Mesenchymal stem cell (in vitro differentiated cells and primary cell): ENCODE results near the gene PAX3.

Experiments used
- DNase-seq: peaks from one replicate; pipeline ENCODE4 v3.0.0-alpha.2; 2013
- H2AFZ ChIP-seq: one replicate; pipeline ENCODE4 v1.6.1; 2013; ENCODE audit warnings: low read depth, mild to moderate bottlenecking, control low read depth, inconsistent platforms, low read length, moderate library complexity
- H2AK5ac ChIP-seq: 2 replicates; pipeline ENCODE4 v1.6.1; 2013; ENCODE audit warnings: low read length, moderate library complexity, mild to moderate bottlenecking, inconsistent platforms; ENCODE audit not compliant: severe bottlenecking
- H2BK120ac ChIP-seq: one replicate; pipeline ENCODE4 v1.6.1; 2013; ENCODE audit warnings: low read depth, mild to moderate bottlenecking, inconsistent platforms, low read length, moderate library complexity
- H2BK12ac ChIP-seq, 2 experiments: one replicate each; pipeline ENCODE4 v1.6.1; 2013; ENCODE audit warnings: inconsistent platforms in 2 of 2, low read length in 2 of 2, mild to moderate bottlenecking in 2 of 2, moderate library complexity in 2 of 2, control low read depth in 1 of 2
- H2BK15ac ChIP-seq: one replicate; pipeline ENCODE4 v1.6.1; 2013; ENCODE audit warnings: mild to moderate bottlenecking, low read depth, inconsistent platforms; ENCODE audit not compliant: poor library complexity, severe bottlenecking
- H2BK5ac ChIP-seq: 2 replicates; pipeline ENCODE4 v1.6.1; 2013; ENCODE audit warnings: low read depth, mild to moderate bottlenecking, low read length, control low read depth, inconsistent platforms; ENCODE audit not compliant: poor library complexity, severe bottlenecking
- H3K14ac ChIP-seq, 2 experiments: one replicate each; pipeline ENCODE4 v1.6.1; 2013; ENCODE audit warnings: inconsistent platforms in 2 of 2, low read length in 2 of 2, control low read depth in 1 of 2, mild to moderate bottlenecking in 1 of 2, moderate library complexity in 1 of 2
- H3K18ac ChIP-seq, 2 experiments: one replicate each; pipeline ENCODE4 v1.6.1; 2013; ENCODE audit warnings: inconsistent platforms in 2 of 2, low read length in 2 of 2, control low read depth in 1 of 2, low read depth in 1 of 2, mild to moderate bottlenecking in 1 of 2
- H3K23ac ChIP-seq, 2 experiments: one replicate each; pipeline ENCODE4 v1.6.1; 2013; ENCODE audit warnings: inconsistent platforms in 2 of 2, low read length in 2 of 2, mild to moderate bottlenecking in 2 of 2, moderate library complexity in 2 of 2, control low read depth in 1 of 2
- H3K27ac ChIP-seq: 2 replicates; pipeline ENCODE4 v1.5.1; 2013; ENCODE audit warnings: mild to moderate bottlenecking, moderate library complexity, low read length, control low read depth, inconsistent platforms; ENCODE audit not compliant: poor library complexity, severe bottlenecking
- H3K27me3 ChIP-seq, 2 experiments: 2 replicates each; pipeline versions ENCODE4 v1.6.1 to v1.7.0; 2013; ENCODE audit warnings: low read length in 2 of 2, mild to moderate bottlenecking in 2 of 2, moderate library complexity in 2 of 2, control low read depth in 1 of 2, inconsistent platforms in 1 of 2; ENCODE audit not compliant: control insufficient read depth in 1 of 2, insufficient read depth in 1 of 2
- H3K36me3 ChIP-seq, 2 experiments: 2 replicates each; pipeline versions ENCODE4 v1.6.1 to v1.7.0; 2013; ENCODE audit warnings: low read length in 2 of 2, control low read depth in 1 of 2, inconsistent platforms in 1 of 2, low read depth in 1 of 2, mild to moderate bottlenecking in 1 of 2; ENCODE audit not compliant: insufficient read depth in 2 of 2, control insufficient read depth in 1 of 2
- H3K4ac ChIP-seq, 2 experiments: one replicate each; pipeline ENCODE4 v1.6.1; 2013; ENCODE audit warnings: inconsistent platforms in 2 of 2, low read length in 2 of 2, mild to moderate bottlenecking in 2 of 2, moderate library complexity in 2 of 2, control low read depth in 1 of 2, low read depth in 1 of 2
- H3K4me1 ChIP-seq: 2 replicates; pipeline ENCODE4 v1.6.1; 2013; ENCODE audit warnings: low read depth, low read length, control low read depth; ENCODE audit not compliant: control insufficient read depth, insufficient read depth
- H3K4me2 ChIP-seq: 2 replicates; pipeline ENCODE4 v1.6.1; 2013; ENCODE audit warnings: low read length, mild to moderate bottlenecking, inconsistent platforms; ENCODE audit not compliant: poor library complexity, severe bottlenecking
- H3K4me3 ChIP-seq, 2 experiments: 2 replicates each; pipeline versions ENCODE4 v1.5.1 to v1.7.0; 2013; ENCODE audit warnings: low read length in 2 of 2, mild to moderate bottlenecking in 2 of 2, control low read depth in 1 of 2, low read depth in 1 of 2; ENCODE audit not compliant: insufficient read depth in 1 of 2
- H3K79me1 ChIP-seq: replicated peaks from 2 replicates; pipeline ENCODE4 v1.6.1; 2013; ENCODE audit warnings: mild to moderate bottlenecking, control low read depth, low read length, inconsistent platforms; ENCODE audit not compliant: poor library complexity, severe bottlenecking
- H3K9ac ChIP-seq: 2 replicates; pipeline ENCODE4 v1.7.0; 2013; ENCODE audit warnings: mild to moderate bottlenecking, low read length, moderate library complexity
- H3K9me3 ChIP-seq: 2 replicates; pipeline ENCODE4 v1.7.0; 2013; ENCODE audit warnings: mild to moderate bottlenecking, low read length; ENCODE audit not compliant: control insufficient read depth
- H4K8ac ChIP-seq: one replicate; pipeline ENCODE4 v1.6.1; 2013; ENCODE audit warnings: inconsistent platforms, mild to moderate bottlenecking, low read length, moderate library complexity
- H4K91ac ChIP-seq: one replicate; pipeline ENCODE4 v1.6.1; 2013; ENCODE audit warnings: mild to moderate bottlenecking, low read length, inconsistent platforms
- WGBS: methylation state at CpG from one replicate; pipeline ENCODE4 v1.1.7; 2013; ENCODE audit warnings: mixed read lengths; 5-methylcytosine and 5-hydroxymethylcytosine counted together

Gene PAX3

DNA sequence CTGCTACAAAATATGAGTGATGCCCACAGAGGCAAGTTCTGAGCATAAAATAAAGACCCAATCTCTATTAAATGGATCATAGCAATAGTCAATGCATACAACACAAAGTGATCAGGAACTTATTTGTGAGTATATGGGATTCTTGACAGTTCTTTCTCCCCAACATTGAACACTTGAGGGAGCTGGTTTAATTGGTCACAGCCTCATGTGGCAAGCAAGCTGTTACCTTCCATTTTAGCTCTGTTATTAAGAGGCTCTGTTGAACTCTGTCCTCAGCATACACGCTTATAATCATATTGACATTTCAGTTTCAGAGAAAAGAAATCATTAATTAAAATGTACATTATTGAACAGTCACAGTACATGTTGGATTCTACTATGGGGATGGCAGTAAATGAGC is 37.6 kb upstream of the PAX3 start:
- H3K18ac ChIP-seq: no peak overlapping the region
- H4K91ac ChIP-seq: no peak overlapping the region
- H3K4ac ChIP-seq: no peak overlapping the region
- H2AFZ ChIP-seq: no peak overlapping the region
- no peak for DNase-seq
- no peak overlapping the region for H4K8ac ChIP-seq
- no peaks in the 10 kb centered on the region for H3K4me1 ChIP-seq
- H2BK120ac ChIP-seq: no peak overlapping the region
- H2BK12ac ChIP-seq: no peak overlapping the region
- H3K27ac ChIP-seq: no peak overlapping the region
- no peaks in the 10 kb centered on the region for H3K27me3 ChIP-seq
- H3K79me1 ChIP-seq: no peaks in the 10 kb centered on the region
- H3K9ac ChIP-seq: no peak overlapping the region
- H2BK5ac ChIP-seq: no peak overlapping the region
- H2BK15ac ChIP-seq: no peak overlapping the region
- no peak overlapping the region for H3K14ac ChIP-seq
- WGBS: no CpG with 5 or more reads among the region's 1 CpG
- H3K4me2 ChIP-seq: no peak overlapping the region
- no peaks in the 10 kb centered on the region for H3K36me3 ChIP-seq
- H2AK5ac ChIP-seq: no peak overlapping the region
- no peak overlapping the region for H3K4me3 ChIP-seq
- peaks cover 23% of the 10 kb centered on the region for H3K9me3 ChIP-seq
- H3K23ac ChIP-seq: no peak overlapping the region

DNA sequence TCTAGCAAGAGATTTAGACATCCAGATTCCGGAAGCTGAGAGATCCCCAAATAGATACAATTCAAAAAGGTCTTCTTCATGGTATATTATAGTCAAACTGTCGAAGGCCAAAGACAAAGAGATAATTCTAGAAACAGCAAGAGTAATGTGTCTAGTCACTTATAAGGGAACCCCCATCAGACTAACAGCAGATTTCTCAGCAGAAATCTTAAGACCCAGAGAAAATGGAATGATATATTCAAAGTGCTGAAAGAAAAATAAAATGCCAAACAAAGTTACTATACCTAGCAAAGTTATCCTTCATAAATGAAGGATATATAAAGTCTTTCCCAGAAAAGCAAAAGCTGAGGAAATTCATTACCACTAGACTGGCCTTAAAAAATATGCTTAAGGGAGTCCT is 36.1 kb upstream of the PAX3 start:
- no peak overlapping the region for H3K14ac ChIP-seq
- no peak overlapping the region for H3K4me2 ChIP-seq
- no peak overlapping the region for H4K8ac ChIP-seq
- H3K4me1 ChIP-seq: no peaks in the 10 kb centered on the region
- no peak overlapping the region for H3K4ac ChIP-seq
- no peak overlapping the region for H2BK120ac ChIP-seq
- H3K4me3 ChIP-seq: no peak overlapping the region
- H4K91ac ChIP-seq: no peak overlapping the region
- no peak overlapping the region for H2AFZ ChIP-seq
- no peaks in the 10 kb centered on the region for H3K36me3 ChIP-seq
- H3K18ac ChIP-seq: no peak overlapping the region
- no peak overlapping the region for H2AK5ac ChIP-seq
- no peak overlapping the region for H3K9ac ChIP-seq
- no peak overlapping the region for H3K23ac ChIP-seq
- H3K27ac ChIP-seq: no peak overlapping the region
- peaks cover 23% of the 10 kb centered on the region for H3K9me3 ChIP-seq
- WGBS: 100% methylated on average over 1 of the region's 2 CpGs
- DNase-seq: no peak
- no peaks in the 10 kb centered on the region for H3K27me3 ChIP-seq
- no peak overlapping the region for H2BK15ac ChIP-seq
- H2BK12ac ChIP-seq: no peak overlapping the region
- no peak overlapping the region for H2BK5ac ChIP-seq
- no peaks in the 10 kb centered on the region for H3K79me1 ChIP-seq

DNA sequence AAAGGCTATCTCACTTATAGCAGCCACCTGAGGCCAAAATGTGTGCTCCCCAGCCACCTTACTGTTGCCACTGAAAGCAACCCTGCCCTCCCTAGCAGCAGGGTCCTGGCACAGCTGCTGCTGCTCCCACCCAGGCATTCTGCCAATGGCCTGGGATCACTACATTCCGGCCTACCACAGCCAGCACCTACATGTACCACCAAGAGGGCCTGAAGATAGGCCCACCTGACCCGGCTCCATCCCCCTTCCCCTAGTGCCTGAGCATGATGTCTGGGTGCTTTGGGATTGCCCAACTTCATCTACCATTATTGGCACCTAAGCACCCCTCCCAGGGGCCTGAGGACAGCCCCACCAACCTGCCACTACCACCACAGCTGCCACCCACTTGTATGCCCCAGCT is 34.6 kb upstream of the PAX3 start:
- H3K18ac ChIP-seq: no peak overlapping the region
- H3K36me3 ChIP-seq: no peaks in the 10 kb centered on the region
- no peak overlapping the region for H2AK5ac ChIP-seq
- H3K27ac ChIP-seq: no peak overlapping the region
- no peak overlapping the region for H3K4ac ChIP-seq
- no peak overlapping the region for H2BK5ac ChIP-seq
- WGBS: 89% methylated on average over 2 of the region's 2 CpGs
- no peak overlapping the region for H4K91ac ChIP-seq
- no peak overlapping the region for H2BK15ac ChIP-seq
- no peaks in the 10 kb centered on the region for H3K79me1 ChIP-seq
- H2BK120ac ChIP-seq: no peak overlapping the region
- no peak overlapping the region for H3K14ac ChIP-seq
- H3K9me3 ChIP-seq: peaks cover 29% of the 10 kb centered on the region
- no peak overlapping the region for H3K9ac ChIP-seq
- H2BK12ac ChIP-seq: no peak overlapping the region
- no peak overlapping the region for H2AFZ ChIP-seq
- no peak for DNase-seq
- H3K4me1 ChIP-seq: no peaks in the 10 kb centered on the region
- no peak overlapping the region for H3K4me3 ChIP-seq
- no peak overlapping the region for H3K4me2 ChIP-seq
- H4K8ac ChIP-seq: no peak overlapping the region
- no peaks in the 10 kb centered on the region for H3K27me3 ChIP-seq
- H3K23ac ChIP-seq: no peak overlapping the region

DNA sequence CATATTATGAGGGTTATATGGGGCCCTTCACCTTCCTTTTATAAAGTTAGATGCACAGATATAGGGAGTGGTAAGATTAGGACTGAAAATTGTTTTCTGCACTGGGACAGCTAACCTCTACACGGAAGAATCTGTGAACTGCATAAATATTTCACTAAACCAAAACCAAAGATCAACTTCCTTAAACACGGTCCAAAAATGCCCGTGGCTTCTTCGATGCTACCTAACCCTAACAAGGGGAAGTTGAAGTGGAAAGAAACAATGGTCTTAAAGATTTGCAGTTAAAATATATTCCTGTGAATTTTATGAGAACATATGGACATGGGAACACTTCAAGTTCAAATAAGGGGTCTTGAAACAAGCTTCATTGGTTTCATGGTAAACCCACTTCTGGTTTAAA is 33.3 kb upstream of the PAX3 start:
- Histone ChIP-seq H3K4me1 (no peaks in the 10 kb centered on the region), H2BK5ac (no peak overlapping the region), H2AFZ (no peak overlapping the region), H2BK120ac (no peak overlapping the region), H3K23ac (no peak overlapping the region), H2BK15ac (no peak overlapping the region), H3K27me3 (no peaks in the 10 kb centered on the region), H3K4me3 (no peak overlapping the region), H3K9ac (no peak overlapping the region), H3K79me1 (no peaks in the 10 kb centered on the region), H2AK5ac (no peak overlapping the region), H3K9me3 (peaks cover 29% of the 10 kb centered on the region), H3K4ac (no peak overlapping the region), H4K8ac (no peak overlapping the region), H3K14ac (no peak overlapping the region), H4K91ac (no peak overlapping the region), H3K36me3 (no peaks in the 10 kb centered on the region), H2BK12ac (no peak overlapping the region), H3K27ac (no peak overlapping the region), H3K18ac (no peak overlapping the region), H3K4me2 (no peak overlapping the region)
- WGBS: 100% methylated on average over 3 of the region's 4 CpGs
- no peak for DNase-seq
